GM23248 (cell line): Measurements from ENCODE around the gene SCO2.

Experiments used
- EZH2 ChIP-seq: fragments of 200-600 bp; sonication (generic); IDR thresholded peaks from 2 replicates; pipeline ENCODE4 v1.6.1; 2018; ENCODE audit warnings: antibody characterized with exemption, mild to moderate bottlenecking; ENCODE audit not compliant: insufficient read depth, poor library complexity, severe bottlenecking
- EZH2phosphoT487 ChIP-seq: fragments of 200-600 bp; sonication (generic); IDR thresholded peaks from 2 replicates; pipeline ENCODE4 v1.6.1; 2018; ENCODE audit warnings: antibody characterized with exemption, moderate library complexity, mild to moderate bottlenecking, low read depth; ENCODE audit not compliant: insufficient read depth

DNA sequence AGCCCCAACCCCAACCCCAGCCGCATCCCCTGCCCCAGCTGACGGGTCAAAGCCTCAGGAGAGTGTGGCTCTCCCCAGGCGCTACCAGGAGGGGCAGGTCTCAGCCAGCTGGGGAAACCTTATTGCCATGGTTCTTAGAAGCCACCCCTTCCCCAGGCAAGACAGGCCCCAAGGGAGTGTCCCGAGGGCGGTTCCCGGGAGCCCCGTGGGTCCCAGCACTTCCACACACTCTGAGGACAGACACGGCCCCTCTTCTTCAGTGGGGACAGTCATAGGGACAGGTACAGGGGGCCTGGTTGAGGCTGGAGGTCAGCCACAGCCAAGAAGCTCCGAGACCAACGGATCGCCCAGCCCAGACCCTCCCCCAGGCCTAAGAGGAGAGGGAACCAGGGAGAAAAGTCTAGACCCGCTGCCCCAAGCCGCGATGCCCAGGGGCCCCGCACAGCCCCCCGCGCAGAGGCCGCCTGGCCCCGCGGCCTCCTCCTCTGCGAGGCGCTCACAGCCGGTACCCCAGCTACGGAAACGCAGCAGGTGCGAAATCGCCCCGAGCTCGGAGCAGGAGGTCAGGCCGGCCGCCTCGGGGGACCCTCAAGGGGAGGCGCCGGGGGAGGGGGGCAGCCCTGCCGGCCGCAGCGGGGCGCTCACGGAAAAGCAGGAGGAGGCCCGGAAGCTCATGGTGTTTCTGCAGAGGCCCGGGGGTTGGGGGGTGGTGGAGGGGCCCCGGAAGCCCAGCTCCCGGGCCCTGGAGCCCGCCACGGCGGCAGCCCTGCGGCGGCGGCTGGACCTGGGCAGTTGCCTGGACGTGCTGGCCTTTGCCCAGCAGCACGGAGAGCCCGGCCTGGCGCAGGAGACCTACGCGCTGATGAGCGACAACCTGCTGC, 22.9 kb upstream of the SCO2 start:
- TF ChIP-seq EZH2phosphoT487 (no peak), EZH2 (peak; percentile 41)
